HFFc6 (cell line): ENCODE data around the gene CDC42EP2. TPM values are rescaled to one million over a fixed set of nuclear protein-coding genes. Genes with fewer than 3 reads are reported as not detected.

Experiments used
- DNase-seq: peaks from one replicate; pipeline ENCODE4 v3.0.0-alpha.2; 2018
- H3K27ac Mint-ChIP-seq: 2 replicates; pipeline ENCODE4 v1.8.0; 2020; ENCODE audit warnings: mild to moderate bottlenecking, mixed read lengths
- H3K27me3 Mint-ChIP-seq: 2 replicates; pipeline ENCODE4 v1.8.0; 2021; ENCODE audit warnings: mild to moderate bottlenecking, moderate library complexity, mixed read lengths; ENCODE audit not compliant: insufficient read depth
- H3K36me3 Mint-ChIP-seq: 2 replicates; pipeline ENCODE4 v1.8.0; 2021; ENCODE audit warnings: low read depth, mixed read lengths
- H3K4me1 Mint-ChIP-seq: 2 replicates; pipeline ENCODE4 v1.8.0; 2020; ENCODE audit warnings: low read depth, mixed read lengths
- H3K4me3 Mint-ChIP-seq: 2 replicates; pipeline ENCODE4 v1.8.0; 2020; ENCODE audit warnings: mild to moderate bottlenecking, moderate library complexity, mixed read lengths
- H3K9me3 Mint-ChIP-seq: 2 replicates; pipeline ENCODE4 v1.8.0; 2020; ENCODE audit warnings: mild to moderate bottlenecking, mixed read lengths
- CTCF ChIP-seq: fragments of 200-600 bp; sonication (generic); IDR thresholded peaks from 2 replicates; pipeline ENCODE4 v1.5.0; 2021; ENCODE audit warnings: antibody characterized with exemption, mild to moderate bottlenecking
- total RNA-seq, 6 experiments: library from RNA; stranded (reverse); fragmentation: NEBNext Ultra II Directional; extraction: Animal tissue kit (Norgen Biotek cat#: 25700); gene quantifications; 2 replicates in 1 of 6; 3 replicates in 5 of 6; pipeline ENCODE4 v1.2.3, GENCODE V29; 2021

The CDC42EP2 gene
- total RNA-seq, 6 experiments from 2014 or later: 19.0 to 35.3 (median 22.6) TPM

GRCh38 chr11:65355013-65355775 lies 40.5 kb downstream of the CDC42EP2 start:
- Mint-ChIP-seq H3K36me3 (no peaks in the 10 kb centered on the region), H3K27ac (no peak overlapping the region), H3K27me3 (peaks cover 8% of the 10 kb centered on the region), H3K4me3 (peak overlapping the region; percentile 77), H3K9me3 (no peaks in the 10 kb centered on the region), H3K4me1 (peaks cover 35% of the 10 kb centered on the region)
- no peak for TF ChIP-seq CTCF
- DNase-seq: no peak

- Mint-ChIP-seq H3K4me1 (peaks cover 35% of the 10 kb centered on the region), H3K36me3 (no peaks in the 10 kb centered on the region), H3K4me3 (peak overlapping the region; percentile 77), H3K9me3 (no peaks in the 10 kb centered on the region), H3K27me3 (peaks cover 8% of the 10 kb centered on the region), H3K27ac (no peak overlapping the region)
- TF ChIP-seq CTCF: no peak
- peak; percentile 7 for DNase-seq
Measured at GRCh38 chr11:65355776-65356393, 41.2 kb downstream of the CDC42EP2 start.

GRCh38 chr11:65356394-65356972 lies 41.8 kb downstream of the CDC42EP2 start:
- Mint-ChIP-seq H3K4me1 (peaks cover 35% of the 10 kb centered on the region), H3K27me3 (peaks cover 8% of the 10 kb centered on the region), H3K27ac (no peak overlapping the region), H3K9me3 (no peaks in the 10 kb centered on the region), H3K36me3 (no peaks in the 10 kb centered on the region), H3K4me3 (no peak overlapping the region)
- no peak for TF ChIP-seq CTCF
- no peak for DNase-seq

- no peak for TF ChIP-seq CTCF
- Mint-ChIP-seq H3K4me1 (peaks cover 30% of the 10 kb centered on the region), H3K9me3 (no peaks in the 10 kb centered on the region), H3K4me3 (no peak overlapping the region), H3K36me3 (no peaks in the 10 kb centered on the region), H3K27me3 (peaks cover 8% of the 10 kb centered on the region), H3K27ac (no peak overlapping the region)
- DNase-seq: no peak
Measured at GRCh38 chr11:65357856-65358356, 43.2 kb downstream of the CDC42EP2 start.

GRCh38 chr11:65362320-65362931 lies 47.8 kb downstream of the CDC42EP2 start:
- Mint-ChIP-seq H3K4me3 (no peak overlapping the region), H3K27me3 (peaks cover 5% of the 10 kb centered on the region), H3K9me3 (no peaks in the 10 kb centered on the region), H3K27ac (no peak overlapping the region), H3K4me1 (peaks cover 9% of the 10 kb centered on the region), H3K36me3 (no peaks in the 10 kb centered on the region)
- DNase-seq: no peak
- no peak for TF ChIP-seq CTCF
